ENCODE measurements around the gene BCAS1.

DNA sequence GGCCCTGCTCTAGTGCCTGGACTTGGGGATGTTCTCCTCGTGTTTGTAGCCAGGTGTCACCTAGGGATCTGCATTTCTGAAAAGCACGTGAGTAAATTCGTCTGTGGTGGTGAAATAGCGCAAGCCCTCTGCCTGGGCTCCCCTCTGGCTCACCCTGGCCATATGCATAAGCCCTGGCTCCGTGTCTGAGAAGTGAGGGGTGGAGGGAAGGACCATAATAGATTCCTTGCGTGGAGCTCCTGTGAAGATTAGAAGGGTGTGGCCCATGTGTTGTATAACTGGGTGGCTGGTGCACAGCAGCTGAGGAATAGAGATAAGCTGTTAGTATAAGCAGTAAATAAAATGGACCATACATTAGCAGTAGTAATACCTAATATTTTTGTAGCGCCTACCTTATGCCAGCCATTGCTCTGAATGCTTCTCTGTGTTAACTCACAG, 4.8 kb downstream of the BCAS1 start:
- TF ChIP-seq, protein P1, sequence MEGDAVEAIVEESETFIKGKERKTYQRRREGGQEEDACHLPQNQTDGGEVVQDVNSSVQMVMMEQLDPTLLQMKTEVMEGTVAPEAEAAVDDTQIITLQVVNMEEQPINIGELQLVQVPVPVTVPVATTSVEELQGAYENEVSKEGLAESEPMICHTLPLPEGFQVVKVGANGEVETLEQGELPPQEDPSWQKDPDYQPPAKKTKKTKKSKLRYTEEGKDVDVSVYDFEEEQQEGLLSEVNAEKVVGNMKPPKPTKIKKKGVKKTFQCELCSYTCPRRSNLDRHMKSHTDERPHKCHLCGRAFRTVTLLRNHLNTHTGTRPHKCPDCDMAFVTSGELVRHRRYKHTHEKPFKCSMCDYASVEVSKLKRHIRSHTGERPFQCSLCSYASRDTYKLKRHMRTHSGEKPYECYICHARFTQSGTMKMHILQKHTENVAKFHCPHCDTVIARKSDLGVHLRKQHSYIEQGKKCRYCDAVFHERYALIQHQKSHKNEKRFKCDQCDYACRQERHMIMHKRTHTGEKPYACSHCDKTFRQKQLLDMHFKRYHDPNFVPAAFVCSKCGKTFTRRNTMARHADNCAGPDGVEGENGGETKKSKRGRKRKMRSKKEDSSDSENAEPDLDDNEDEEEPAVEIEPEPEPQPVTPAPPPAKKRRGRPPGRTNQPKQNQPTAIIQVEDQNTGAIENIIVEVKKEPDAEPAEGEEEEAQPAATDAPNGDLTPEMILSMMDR (tag by site-specific recombination; IDR thresholded peaks at IDR 0.05), result no peak
- TF ChIP-seq, protein P2, sequence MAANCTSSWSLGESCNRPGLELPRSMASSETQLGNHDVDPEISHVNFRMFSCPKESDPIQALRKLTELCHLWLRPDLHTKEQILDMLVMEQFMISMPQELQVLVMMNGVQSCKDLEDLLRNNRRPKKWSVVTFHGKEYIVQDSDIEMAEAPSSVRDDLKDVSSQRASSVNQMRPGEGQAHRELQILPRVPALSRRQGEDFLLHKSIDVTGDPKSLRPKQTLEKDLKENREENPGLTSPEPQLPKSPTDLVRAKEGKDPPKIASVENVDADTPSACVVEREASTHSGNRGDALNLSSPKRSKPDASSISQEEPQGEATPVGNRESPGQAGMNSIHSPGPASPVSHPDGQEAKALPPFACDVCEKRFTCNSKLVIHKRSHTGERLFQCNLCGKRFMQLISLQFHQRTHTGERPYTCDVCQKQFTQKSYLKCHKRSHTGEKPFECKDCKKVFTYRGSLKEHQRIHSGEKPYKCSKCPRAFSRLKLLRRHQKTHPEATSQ (tag by site-specific recombination; IDR thresholded peaks at IDR 0.05), result no peak
- TF ChIP-seq ZNF621 (tag by site-specific recombination; IDR thresholded peaks at IDR 0.05) (no peak), ZNF747 (tag by site-specific recombination; IDR thresholded peaks at IDR 0.05) (no peak), ZNF140 (tag by site-specific recombination; IDR thresholded peaks at IDR 0.05) (no peak), ZIC2 (tag by site-specific recombination; IDR thresholded peaks at IDR 0.05) (no peak), ZNF24 (tag by site-specific recombination; IDR thresholded peaks at IDR 0.05) (no peak), ZNF658 (tag by site-specific recombination; IDR thresholded peaks at IDR 0.05) (no peak), RBAK (tag by site-specific recombination; IDR thresholded peaks at IDR 0.05) (no peak)

Data from HEK293 (cell line).